ENCODE measurements around the gene OR52B2. TPM values are rescaled to one million over a fixed set of nuclear protein-coding genes. Genes with fewer than 3 reads are reported as not detected.
"Not testable (repeated sequence)": the region's sequence is repeated elsewhere in the genome, so short reads cannot be mapped to it uniquely, and the experiment has no call there.

Gene OR52B2
- total RNA-seq, 1 donor from 2014 or later, result not detected

GRCh38 chr11:6156628-6157359, 13.3 kb downstream of the OR52B2 start:
- intact Hi-C loops (cut with DNase I), result no loop called here
- DNase-seq (ENCODE audit: low spot score), result no peak

- DNase-seq (ENCODE audit: low spot score), result no peak
- intact Hi-C loops (cut with DNase I), result no loop called here
Measured at GRCh38 chr11:6152126-6152525, 18.0 kb downstream of the OR52B2 start.

- intact Hi-C loops (cut with DNase I), result no loop called here
- DNase-seq (ENCODE audit: low spot score), result no peak
Measured at GRCh38 chr11:6151117-6151516, 19.0 kb downstream of the OR52B2 start.

- intact Hi-C loops (cut with DNase I); DNase-seq (ENCODE audit: low spot score): not testable (repeated sequence)
Measured at GRCh38 chr11:6143737-6144136, 26.4 kb downstream of the OR52B2 start.

- intact Hi-C loops (cut with DNase I), result no loop called here
- no peak for DNase-seq (ENCODE audit: low spot score)
Measured at GRCh38 chr11:6142936-6143335, 27.2 kb downstream of the OR52B2 start.

- intact Hi-C loops (cut with DNase I); DNase-seq (ENCODE audit: low spot score): not testable (repeated sequence)
Measured at GRCh38 chr11:6135936-6136335, 34.2 kb downstream of the OR52B2 start.

- intact Hi-C loops (cut with DNase I), result no loop called here
- no peak for DNase-seq (ENCODE audit: low spot score)
Measured at GRCh38 chr11:6132431-6132830, 37.7 kb downstream of the OR52B2 start.

- intact Hi-C loops (cut with DNase I), result no loop called here
- DNase-seq (ENCODE audit: low spot score), result no peak
Measured at GRCh38 chr11:6129635-6130034, 40.5 kb downstream of the OR52B2 start.

- intact Hi-C loops (cut with DNase I), result no loop called here
- DNase-seq (ENCODE audit: low spot score), result no peak
Measured at GRCh38 chr11:6129011-6129410, 41.1 kb downstream of the OR52B2 start.

GRCh38 chr11:6127881-6128280, 42.2 kb downstream of the OR52B2 start:
- intact Hi-C loops (cut with DNase I), result no loop called here
- DNase-seq (ENCODE audit: low spot score), result no peak

- no peak for DNase-seq (ENCODE audit: low spot score)
- intact Hi-C loops (cut with DNase I), result no loop called here
Measured at GRCh38 chr11:6124245-6124644, 45.9 kb downstream of the OR52B2 start.

Other genes with a start within 250 kb of the OR52B2 start
- not detected for gene OR56A3, start 228.1 kb downstream of the OR52B2 start, total RNA-seq
- gene OR56A5, start 201.8 kb downstream of the OR52B2 start, total RNA-seq, result not detected
- not detected for gene OR52L1, start 183.3 kb downstream of the OR52B2 start, total RNA-seq
- not detected for gene OR56A4, start 163.4 kb downstream of the OR52B2 start, total RNA-seq
- not detected for gene OR56A1, start 139.6 kb downstream of the OR52B2 start, total RNA-seq
- not detected for gene OR56B4, start 62.6 kb downstream of the OR52B2 start, total RNA-seq
- not detected for gene OR52W1, start 28.9 kb upstream of the OR52B2 start, total RNA-seq
- gene C11orf42, start 35.2 kb upstream of the OR52B2 start, total RNA-seq, result not detected
- gene FHIP1B, start 64.3 kb upstream of the OR52B2 start, total RNA-seq, result 19.7 TPM
- not detected for gene CNGA4, start 68.8 kb upstream of the OR52B2 start, total RNA-seq
- not detected for gene CCKBR, start 89.5 kb upstream of the OR52B2 start, total RNA-seq
- gene CAVIN3, start 150.2 kb upstream of the OR52B2 start, total RNA-seq, result 77.6 TPM
- 57.8 TPM for gene SMPD1, start 220.1 kb upstream of the OR52B2 start, total RNA-seq
- gene APBB1, start 248.8 kb upstream of the OR52B2 start, total RNA-seq, result 72.0 TPM

All from cardiac septum (tissue), 1 donor.